ENCODE data around the gene KMO. TPM values are rescaled to one million over a fixed set of nuclear protein-coding genes. Genes with fewer than 3 reads are reported as not detected.

Gene KMO
- total RNA-seq, 1 donor from 2014 or later, result 0.13 TPM

DNA sequence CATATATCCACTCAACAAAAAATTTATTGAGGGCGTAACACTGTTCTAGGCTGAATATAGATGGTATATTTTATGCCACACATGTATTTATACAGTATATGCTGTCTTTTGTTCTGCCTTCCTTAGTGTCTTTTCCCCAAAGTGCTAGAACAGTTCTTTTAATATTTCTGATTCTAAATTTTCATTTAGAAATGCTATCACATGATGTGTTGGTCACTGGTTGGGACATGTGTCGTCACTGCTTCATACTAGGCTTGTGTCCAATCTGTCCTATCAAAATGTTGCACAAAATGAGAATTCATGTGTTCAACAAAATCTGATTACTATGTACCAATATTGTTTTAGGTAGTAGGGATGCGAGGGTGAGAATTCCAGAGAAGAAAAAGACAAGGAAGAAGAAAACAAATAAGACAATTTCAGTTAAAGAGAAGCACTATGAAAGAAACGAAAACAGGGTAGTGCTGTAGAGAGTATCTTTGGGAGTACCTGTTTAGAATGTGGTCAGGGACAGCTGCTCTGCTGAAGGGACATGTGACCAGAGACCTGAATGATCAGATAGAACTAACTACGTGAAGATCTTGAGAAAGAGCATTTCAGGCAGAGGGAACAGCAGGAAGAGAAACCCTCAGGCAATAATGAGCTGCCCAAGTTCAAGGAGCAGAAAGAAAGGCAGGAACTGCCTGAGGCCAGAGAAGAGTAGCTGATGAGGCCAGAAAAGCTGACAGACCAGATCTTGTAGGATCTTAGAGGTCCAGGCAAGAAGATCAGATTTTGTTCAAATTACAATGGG lies 1.3 kb downstream of the KMO start:
- intact Hi-C loops (cut with DNase I), result loop anchor here (5.0 to 10.0 kb wide), 2 partner anchors 89 to 461 kb away; partner anchors contain the start of gene MAP1LC3C
- DNase-seq (ENCODE audit: low spot score), result no peak

DNA sequence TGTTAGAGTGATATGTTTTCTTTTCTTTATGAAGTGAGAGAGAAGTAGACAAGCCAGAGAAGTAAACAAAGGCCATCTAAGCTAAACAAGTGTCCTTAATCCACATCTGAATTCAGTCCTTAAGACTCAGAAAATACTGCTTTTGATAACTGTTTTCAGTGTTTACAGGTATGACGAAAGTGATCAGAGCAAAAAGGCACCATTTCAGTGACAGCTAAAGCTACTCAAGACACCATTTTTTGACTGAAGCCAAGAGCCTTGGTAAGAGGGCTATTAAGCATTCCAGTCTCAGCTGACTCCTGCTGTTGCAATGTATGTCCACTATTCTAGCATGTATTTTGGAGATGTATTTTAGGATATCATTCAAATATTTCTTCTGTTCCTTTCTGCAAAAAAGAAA lies 4.1 kb downstream of the KMO start:
- intact Hi-C loops (cut with DNase I), result loop anchor here (10.0 kb wide), 1 partner anchor 458 kb away; the partner anchor contains the start of gene MAP1LC3C
- no peak for DNase-seq (ENCODE audit: low spot score)

DNA sequence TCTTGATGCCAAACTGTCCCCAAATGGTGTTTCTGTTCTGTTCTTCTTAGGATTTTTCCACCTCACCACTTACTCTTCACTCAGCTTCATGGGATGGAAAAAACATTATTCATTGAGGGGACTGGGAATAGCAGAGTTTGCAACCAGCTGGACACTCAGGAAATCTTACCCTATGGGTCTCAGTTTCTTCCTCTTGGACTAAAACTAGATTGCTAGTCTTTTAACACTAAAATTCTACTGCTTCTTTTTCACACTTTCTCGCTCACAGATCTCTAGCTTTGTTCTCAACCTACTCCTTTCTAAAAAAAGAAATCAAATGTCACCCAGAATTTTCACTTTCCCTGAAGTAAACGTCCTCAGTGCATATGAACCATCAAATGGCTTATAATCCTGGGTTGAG lies 4.8 kb downstream of the KMO start:
- intact Hi-C loops (cut with DNase I), result loop anchor here (10.0 kb wide), 1 partner anchor 458 kb away; the partner anchor contains the start of gene MAP1LC3C
- DNase-seq (ENCODE audit: low spot score), result no peak

DNA sequence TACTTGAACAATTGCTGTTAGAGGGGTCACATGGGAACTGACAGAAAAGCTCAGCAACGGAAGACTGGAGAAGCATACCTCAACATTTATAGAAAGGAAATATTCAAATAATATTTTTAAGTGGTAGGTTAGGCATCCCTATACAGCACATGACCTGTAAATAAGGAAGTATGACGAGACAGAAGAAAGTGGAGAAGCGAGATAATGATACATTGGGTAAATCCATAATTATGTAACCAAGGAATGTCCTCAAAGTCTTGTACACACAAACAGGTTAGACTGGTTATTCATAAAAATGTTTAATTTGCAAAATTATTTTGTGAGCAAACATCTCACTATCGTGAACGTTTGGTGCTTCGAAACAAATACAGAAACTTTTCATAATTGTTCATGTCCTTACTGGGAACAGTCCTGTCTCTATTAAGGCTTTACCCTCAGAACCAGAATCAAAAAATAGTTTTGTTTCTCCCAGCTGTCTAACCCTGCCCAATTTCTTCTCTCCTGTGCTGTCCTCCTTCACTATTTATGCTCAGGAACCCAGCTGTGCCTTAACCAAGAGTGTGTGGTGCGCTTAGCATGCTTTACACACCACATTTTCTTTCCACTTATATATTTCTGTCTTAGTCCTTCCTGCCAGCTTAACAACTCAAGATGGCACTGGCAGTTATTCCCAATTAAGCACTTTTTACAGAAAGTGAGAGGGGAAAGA lies 10.2 kb downstream of the KMO start:
- intact Hi-C loops (cut with DNase I), result no loop called here
- no peak for DNase-seq (ENCODE audit: low spot score)

DNA sequence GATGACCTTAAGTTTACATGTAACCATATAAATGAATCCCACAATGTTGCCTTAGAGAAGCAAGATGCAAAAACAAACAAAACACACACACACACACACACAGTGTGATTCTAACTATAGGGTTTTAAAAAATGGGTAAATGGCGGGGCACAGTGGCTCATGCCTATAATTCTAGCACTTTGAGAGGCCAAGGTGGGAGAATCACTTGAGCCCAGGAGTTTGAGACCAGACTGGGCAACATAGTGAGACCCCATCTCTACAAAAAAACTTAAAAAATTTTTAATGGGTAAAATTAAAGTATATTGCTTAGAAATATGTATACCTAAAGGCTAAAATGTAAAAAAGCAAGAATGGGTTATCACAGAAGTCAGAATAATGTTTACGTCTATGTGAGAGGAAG lies 15.8 kb downstream of the KMO start:
- DNase-seq (ENCODE audit: low spot score), result no peak
- intact Hi-C loops (cut with DNase I), result no loop called here

DNA sequence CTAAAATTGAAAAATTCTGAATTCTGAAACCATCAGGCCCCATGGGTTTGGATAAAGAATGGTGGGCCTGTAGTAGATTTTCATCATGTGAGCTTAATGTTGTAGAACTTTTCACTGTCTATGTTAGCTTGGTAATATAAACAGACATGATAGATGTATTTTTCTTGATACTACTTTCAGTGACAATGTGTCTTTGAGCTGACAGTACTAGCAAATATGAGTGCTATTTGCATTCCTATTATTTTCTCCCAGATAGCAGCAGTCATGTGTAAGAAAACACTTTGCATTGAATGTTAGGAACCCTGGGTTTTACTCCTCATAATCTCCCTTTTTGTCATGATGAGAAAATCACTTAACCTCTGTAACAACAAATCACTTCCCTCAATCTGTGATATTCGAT lies 18.1 kb downstream of the KMO start:
- intact Hi-C loops (cut with DNase I), result no loop called here
- no peak for DNase-seq (ENCODE audit: low spot score)

DNA sequence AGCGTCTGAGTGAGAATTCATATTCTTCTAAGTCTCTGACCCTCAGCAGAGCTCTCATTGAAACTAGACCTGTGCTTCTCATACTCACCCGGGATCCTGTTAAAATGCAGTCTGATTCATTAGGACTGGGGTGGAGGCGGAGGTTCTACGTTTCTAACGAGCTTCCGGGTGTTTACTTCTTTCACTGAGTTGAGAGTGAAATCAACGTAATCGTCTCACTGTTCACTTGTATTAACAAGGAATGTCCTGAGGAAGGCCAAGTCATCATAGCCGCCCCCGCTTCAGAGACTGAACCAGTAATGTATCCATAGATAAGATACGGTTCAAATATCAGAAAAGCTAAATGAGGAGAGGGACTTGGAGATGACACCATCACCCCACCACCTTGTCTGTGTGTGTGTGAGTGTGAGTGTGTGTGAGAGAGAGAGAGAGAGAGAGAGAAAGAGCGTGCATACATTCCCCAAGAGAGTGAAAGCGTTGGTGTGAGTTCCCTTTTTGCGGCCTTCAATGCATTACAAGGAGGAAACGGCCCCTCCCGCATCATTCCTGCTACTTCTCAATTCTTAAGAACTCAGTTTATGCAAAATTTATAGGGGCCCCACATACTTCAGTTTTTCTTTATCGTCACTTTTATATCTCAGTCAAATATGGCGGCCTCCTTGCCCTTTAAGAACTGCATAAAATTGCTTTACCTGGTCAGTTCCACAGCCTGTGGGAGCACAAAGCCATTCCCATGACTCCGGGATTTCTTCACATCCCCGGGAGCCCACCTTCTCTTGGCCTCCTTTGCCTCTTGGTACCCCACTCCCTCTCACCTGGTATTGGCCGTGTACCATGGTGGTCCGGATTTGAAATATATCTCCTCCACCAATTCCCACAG lies 19.8 kb downstream of the KMO start:
- peak; percentile 78 for DNase-seq (ENCODE audit: low spot score)
- intact Hi-C loops (cut with DNase I), result no loop called here

DNA sequence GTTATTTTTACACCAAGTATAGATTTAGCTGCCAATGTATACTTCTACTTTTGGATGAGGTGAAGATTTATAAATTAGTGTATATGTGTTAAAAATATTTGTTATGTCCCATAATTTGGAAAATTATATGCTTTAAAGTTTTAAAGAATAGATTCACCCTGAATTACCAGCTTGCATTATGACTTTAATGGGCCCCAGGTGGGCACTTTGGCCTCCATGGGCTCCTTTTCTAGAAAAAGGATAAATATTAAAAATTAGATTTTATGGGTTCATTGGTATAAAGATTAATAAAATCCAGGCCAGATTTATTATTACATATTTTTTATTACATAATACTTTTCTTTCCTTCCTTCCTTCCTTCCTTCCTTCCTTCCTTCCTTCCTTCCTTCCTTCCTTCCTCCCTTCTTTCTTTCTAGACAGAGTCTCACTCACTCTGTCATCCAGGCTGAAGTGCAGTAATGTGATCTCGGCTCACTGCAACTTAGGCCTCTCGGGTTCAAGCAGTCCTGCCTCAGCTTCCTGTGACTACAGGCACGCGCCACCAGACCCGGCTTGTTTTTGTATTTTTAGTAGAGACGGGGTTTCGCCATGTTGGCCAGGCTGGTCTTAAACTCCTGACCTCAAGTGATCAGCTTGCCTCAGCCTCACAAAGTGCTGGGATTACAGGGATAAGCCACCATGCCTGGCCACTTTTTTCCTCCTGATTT lies 21.9 kb downstream of the KMO start:
- DNase-seq (ENCODE audit: low spot score), result no peak
- intact Hi-C loops (cut with DNase I), result no loop called here

DNA sequence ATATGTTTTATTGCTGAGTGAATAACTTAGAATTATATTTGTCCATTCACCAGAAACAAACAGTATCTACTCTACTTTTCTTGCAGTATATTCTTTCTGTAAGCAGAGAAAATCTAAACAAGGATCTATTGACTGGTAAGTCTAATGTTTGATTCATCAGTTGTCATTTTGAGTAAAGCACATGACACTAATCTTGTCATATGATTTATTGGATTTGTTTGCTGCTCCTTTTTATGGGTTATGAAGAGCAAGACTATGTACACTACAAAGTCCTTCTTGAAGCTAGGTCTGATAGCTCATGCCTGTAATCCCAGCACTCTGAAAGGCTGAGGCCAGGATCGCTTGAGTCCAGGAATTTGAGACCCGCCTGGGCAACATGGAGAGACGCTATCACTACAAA lies 23.3 kb downstream of the KMO start:
- DNase-seq (ENCODE audit: low spot score), result no peak
- intact Hi-C loops (cut with DNase I), result no loop called here

DNA sequence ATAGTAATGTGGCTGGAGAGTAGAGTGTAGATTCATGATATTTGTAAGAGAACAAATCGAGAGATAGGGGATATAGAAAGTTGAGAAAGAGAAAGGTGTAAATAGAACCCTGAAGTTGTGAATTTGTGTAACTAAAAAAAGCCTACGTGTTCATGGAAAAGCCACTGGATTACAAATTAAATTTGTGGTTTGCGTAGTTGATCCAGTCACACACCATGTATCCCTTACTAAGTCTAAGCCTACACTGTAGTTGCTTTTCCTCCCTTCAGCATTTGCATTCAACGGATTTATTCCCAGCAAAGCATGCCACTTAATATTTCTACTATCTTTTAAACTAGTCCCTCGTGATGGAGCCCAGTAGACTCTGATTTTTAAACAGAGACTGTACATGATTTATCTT lies 24.9 kb downstream of the KMO start:
- intact Hi-C loops (cut with DNase I), result no loop called here
- DNase-seq (ENCODE audit: low spot score), result no peak

DNA sequence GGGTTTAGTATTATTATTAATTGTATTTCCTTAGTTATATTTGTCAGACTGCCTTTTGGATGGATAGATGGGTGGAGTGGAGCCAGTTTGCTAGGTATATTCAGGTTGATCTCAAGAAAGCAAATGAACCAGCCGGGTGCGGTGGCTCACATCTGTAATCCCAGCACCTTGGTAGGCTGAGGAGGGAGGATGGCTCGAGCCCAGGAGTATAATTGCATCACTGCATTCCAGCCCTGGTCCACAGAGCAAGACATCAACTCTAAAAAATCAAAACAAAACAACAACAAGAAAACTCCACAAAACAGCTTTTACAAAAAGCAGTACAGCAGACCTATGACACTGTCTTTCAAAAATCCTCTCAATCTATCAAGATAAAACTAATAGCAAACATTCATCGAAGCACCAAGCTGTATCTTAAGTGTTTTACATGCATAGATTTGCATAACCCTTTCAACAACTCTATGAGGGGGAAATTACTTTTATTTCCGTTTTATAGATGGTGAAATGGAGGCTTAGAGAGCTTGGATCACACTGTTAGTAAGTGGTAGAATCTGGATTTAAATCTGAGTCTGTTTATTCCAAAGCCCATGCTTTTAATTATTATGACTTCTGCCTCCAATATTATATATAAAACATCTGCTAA lies 25.5 kb downstream of the KMO start:
- DNase-seq (ENCODE audit: low spot score), result no peak
- intact Hi-C loops (cut with DNase I), result no loop called here

DNA sequence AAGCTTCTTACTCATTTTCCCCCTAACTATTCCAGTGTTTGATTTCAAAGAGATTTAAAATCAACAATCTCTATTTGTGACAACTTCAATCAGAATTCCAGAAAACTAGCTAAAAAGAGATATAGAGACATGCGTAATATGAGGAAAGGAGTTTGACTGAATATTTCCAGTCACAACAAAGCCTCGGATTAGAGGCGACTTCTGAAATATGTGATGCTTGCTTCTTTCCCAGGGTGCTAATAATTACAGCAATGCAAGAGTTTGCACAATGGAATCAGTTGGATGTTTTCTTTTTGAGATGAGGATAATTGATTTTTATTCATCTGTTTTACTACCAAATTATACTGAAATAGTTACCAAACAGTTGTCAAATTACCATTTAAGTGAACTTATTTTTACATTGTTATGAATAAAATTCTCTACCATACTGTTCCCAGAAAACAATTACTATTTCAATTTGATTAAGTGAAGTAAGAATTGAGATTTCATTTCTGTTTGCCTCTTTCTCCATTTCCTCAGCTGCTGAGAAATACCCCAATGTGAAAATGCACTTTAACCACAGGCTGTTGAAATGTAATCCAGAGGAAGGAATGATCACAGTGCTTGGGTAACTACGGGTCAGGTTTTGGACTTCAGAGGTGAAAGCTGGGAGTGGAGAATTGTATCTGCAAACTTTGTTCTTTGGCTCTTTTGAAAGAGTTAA lies 28.1 kb downstream of the KMO start:
- intact Hi-C loops (cut with DNase I), result no loop called here
- DNase-seq (ENCODE audit: low spot score), result no peak

DNA sequence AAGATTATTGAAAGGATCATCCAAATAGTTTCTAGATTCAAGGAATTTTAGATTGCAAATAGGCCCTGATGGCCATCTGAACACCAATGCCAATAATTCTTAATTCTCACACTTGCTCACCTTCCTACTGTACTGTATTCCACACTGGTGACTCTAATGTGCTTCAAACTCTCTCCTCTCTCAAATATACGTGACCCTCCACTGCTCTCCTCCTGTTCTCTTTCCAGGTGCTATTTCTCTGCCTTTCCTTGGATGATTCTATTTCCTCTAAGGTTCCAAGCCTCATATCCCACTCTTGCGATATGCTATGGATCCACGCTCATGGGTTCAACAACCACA lies 28.6 kb downstream of the KMO start:
- no peak for DNase-seq (ENCODE audit: low spot score)
- intact Hi-C loops (cut with DNase I), result no loop called here

DNA sequence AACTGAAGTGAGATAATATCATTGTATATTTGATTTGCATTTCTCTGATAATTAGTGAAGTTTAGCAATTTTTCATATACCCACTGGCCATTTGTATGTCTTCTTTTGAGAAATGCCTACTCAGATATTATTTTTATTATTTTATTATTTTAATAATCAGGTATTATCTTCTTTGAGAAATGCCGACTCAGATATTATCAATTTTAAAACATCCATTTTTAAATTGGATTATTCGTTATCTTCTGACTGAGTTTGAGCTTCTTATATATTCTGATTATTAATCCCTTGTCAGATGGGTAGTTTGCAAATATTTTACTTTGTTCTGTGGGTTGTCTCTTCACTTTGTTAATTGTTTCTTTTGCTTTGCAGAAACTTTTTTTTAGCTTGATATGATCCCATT lies 37.7 kb downstream of the KMO start:
- no peak for DNase-seq (ENCODE audit: low spot score)
- intact Hi-C loops (cut with DNase I), result no loop called here

DNA sequence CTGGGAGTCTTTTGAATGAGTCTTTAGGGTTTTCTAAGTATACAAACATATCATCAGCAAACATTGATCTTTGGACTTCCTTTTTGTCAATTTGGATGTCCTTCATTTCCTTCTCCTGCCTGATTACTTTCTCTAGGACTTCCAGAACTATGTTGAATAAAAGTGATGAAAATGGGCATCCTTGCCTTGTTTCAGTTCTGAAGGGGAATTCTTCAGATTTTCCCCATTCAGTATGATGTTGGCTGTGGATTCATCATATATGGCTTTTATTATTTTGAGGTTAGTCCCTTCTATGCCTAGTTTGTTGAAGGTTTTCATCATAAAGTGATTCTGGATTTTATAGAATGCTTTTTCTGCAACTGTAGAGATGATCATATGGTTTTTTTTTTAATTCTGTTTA lies 42.0 kb downstream of the KMO start:
- intact Hi-C loops (cut with DNase I), result no loop called here
- DNase-seq (ENCODE audit: low spot score), result no peak

DNA sequence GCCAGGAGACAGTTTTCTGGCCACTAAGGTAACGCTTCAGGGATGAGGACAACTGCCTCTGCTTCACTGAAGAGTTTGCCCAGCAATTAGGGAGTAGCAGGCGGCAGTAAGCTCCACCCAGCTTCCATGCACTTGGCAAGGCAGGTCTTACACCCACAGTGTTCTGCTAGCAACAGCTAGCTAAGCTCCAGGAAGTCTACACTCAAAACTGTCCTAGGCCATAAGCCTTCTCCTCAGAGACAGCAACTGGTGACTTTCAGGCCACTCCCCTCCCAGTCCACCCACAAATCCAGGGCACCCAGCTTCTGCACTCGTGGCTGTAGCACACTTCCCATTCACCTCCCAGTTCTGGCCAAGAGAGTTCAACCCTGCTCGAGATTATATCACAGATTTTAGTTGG lies 47.3 kb downstream of the KMO start:
- DNase-seq (ENCODE audit: low spot score), result no peak
- intact Hi-C loops (cut with DNase I), result no loop called here

DNA sequence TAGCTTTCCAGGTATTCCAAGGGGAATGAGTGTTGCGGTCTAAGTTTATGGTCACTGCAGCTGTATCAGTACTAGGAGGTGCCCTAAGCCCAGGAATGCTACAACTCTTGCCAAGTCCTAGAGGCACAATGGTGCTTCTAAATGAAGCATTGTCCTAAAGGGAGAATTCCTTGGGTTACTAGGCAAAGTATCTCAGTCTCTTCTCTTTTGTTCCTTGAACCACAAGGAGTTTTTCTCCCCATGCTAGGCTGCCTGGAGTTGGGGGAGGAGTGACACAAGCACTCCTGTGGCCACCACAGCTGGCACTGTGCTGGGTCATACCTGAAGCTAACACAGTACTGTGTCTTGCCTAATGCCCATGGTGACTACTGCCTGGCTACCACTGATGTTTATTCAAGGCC lies 50.7 kb downstream of the KMO start:
- DNase-seq (ENCODE audit: low spot score), result no peak
- intact Hi-C loops (cut with DNase I), result no loop called here

DNA sequence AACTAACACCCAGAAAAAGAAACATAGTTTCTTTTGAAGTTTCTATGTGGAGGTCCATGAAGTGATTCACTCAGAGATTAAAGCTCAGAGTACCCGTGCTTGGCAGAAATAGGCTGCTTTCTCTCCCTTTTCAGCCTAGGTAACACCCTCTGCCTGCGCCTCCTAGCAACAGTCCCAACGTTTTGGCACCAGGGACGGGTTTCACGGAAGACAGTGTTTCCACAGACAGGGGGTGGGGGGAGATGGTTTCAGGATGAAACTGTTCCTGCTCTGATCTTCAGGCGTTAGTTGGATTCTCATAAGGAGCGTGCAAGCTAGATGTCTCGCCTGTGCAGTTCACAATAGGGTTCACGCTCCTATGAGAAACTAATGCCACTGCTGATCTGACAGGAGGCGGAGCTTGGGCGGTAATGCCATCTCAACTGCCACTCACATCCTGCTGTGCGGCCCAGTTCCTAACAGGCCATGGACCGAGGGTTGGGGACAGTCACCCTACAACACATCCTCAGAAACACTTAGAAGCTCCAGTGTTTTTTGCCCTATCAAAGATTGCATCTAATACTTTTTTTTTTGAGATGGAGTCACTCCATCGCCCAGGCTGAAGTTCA lies 54.8 kb downstream of the KMO start:
- intact Hi-C loops (cut with DNase I), result no loop called here
- DNase-seq (ENCODE audit: low spot score), result no peak
